IMR-90 (cell line): ENCODE results near the gene DERA.

Experiments
- BHLHE40 ChIP-seq: fragments of 150-350 bp; IDR thresholded peaks from 2 replicates; pipeline ENCODE4 v1.6.1; 2016; ENCODE audit warnings: mild to moderate bottlenecking, low read depth, low read length
- CTCF ChIP-seq: conservative IDR thresholded peaks from 2 replicates; pipeline ENCODE4 v1.5.1; 2012; ENCODE audit warnings: mild to moderate bottlenecking, low read depth, low read length, improper control_type of control experiment
- MAFK ChIP-seq: IDR thresholded peaks from 2 replicates; pipeline ENCODE4 v1.6.1; 2012; ENCODE audit warnings: low read depth, low read length, improper control_type of control experiment
- POLR2A ChIP-seq: IDR thresholded peaks from 2 replicates; pipeline ENCODE4 v1.6.1; 2012; ENCODE audit warnings: mild to moderate bottlenecking, low read depth, low read length
- SMC3 ChIP-seq: fragments of 150-350 bp; IDR thresholded peaks from 2 replicates; pipeline ENCODE4 v1.6.1; 2016; ENCODE audit warnings: low read depth, mild to moderate bottlenecking, antibody characterized with exemption, low read length, moderate library complexity

DNA sequence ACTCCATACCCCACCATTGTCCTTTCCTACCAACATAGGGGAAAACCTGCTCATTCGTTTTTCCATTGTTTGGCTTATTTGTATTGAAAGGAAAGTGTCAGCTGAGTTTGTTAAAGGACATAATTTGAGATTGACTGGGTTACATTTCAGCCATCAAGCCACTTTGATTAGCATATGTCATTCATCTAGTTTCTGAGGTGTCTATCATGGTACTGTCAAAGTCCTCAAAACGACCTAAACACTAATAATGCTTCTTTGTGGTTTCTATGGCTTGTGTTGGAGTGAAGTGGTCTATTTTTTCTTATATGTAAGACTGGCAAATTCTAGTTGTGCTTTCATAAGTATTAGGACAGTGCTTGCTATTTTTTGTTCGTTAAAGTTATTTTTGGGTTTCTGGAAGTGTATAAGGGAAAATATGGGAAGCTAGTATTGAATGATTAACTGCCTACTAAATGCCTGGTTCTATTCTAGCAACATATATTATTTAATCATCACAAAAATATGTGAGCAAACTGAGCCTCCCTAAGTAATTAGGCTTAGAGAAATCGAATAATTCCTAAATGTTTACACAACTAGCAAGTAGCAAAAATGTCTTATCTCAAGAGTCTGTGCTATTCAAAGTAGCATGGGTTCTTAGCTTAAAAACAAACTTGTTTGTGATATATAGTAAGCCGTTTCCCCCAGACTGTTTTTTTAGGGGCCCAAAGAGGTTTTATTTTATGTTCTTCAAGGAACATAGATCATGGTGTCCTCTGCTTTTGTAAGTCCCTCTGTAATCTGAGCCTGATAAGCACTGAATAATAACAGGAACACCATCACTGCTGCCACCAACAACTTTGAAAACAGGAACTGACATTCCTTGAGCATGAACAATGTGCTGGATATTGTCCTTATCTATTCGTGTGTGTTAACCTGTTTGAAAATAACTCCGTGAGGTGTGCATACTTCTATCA, 67.1 kb downstream of the DERA start:
- TF ChIP-seq POLR2A (no peak), CTCF (no peak), MAFK (no peak), SMC3 (no peak), BHLHE40 (no peak)
